Trophoblast cell (in vitro differentiated cells and primary cell): ENCODE measurements around the gene CPOX.

ENCODE experiments used
- DNase-seq, 2 donors: peaks; one replicate each; pipeline ENCODE4 v3.0.0-alpha.2; 2016
- H2AFZ ChIP-seq: 2 replicates; pipeline ENCODE4 v1.6.1; 2013; ENCODE audit warnings: low read length, moderate library complexity, mild to moderate bottlenecking; ENCODE audit not compliant: insufficient read depth, poor library complexity
- H2AK5ac ChIP-seq: 2 replicates; pipeline ENCODE4 v1.6.1; 2013; ENCODE audit warnings: mild to moderate bottlenecking, low read length
- H2BK120ac ChIP-seq: 2 replicates; pipeline ENCODE4 v1.6.1; 2013; ENCODE audit warnings: low read length, mild to moderate bottlenecking, moderate library complexity; ENCODE audit not compliant: insufficient read depth, poor library complexity
- H2BK12ac ChIP-seq: 2 replicates; pipeline ENCODE4 v1.6.1; 2013; ENCODE audit warnings: mild to moderate bottlenecking, low read length, moderate library complexity
- H2BK5ac ChIP-seq: 2 replicates; pipeline ENCODE4 v1.6.1; 2013; ENCODE audit warnings: low read length, low read depth, moderate library complexity, mild to moderate bottlenecking; ENCODE audit not compliant: poor library complexity
- H3K14ac ChIP-seq: 2 replicates; pipeline ENCODE4 v1.6.1; 2013; ENCODE audit warnings: mild to moderate bottlenecking, low read length
- H3K18ac ChIP-seq: 2 replicates; pipeline ENCODE4 v1.6.1; 2013; ENCODE audit warnings: mild to moderate bottlenecking, low read length
- H3K23ac ChIP-seq: 2 replicates; pipeline ENCODE4 v1.6.1; 2013; ENCODE audit warnings: low read length
- H3K27ac ChIP-seq: 2 replicates; pipeline ENCODE4 v1.5.1; 2013; ENCODE audit warnings: low read depth, mild to moderate bottlenecking, inconsistent platforms, low read length, moderate library complexity
- H3K27me3 ChIP-seq: 2 replicates; pipeline ENCODE4 v1.6.1; 2013; ENCODE audit warnings: inconsistent platforms, mild to moderate bottlenecking, low read length, moderate library complexity; ENCODE audit not compliant: insufficient read depth
- H3K36me3 ChIP-seq, 2 experiments: 1 replicate in 1 of 2; 2 replicates in 1 of 2; pipeline ENCODE4 v1.6.1; 2013; ENCODE audit warnings: low read length in 2 of 2, mild to moderate bottlenecking in 2 of 2, moderate library complexity in 1 of 2; ENCODE audit not compliant: insufficient read depth in 2 of 2, control insufficient read depth in 1 of 2
- H3K4ac ChIP-seq: 2 replicates; pipeline ENCODE4 v1.6.1; 2013; ENCODE audit warnings: low read depth, mild to moderate bottlenecking, low read length, moderate library complexity
- H3K4me1 ChIP-seq, 2 experiments: 1 replicate in 1 of 2; 2 replicates in 1 of 2; pipeline ENCODE4 v1.6.1; 2013; ENCODE audit warnings: low read length in 2 of 2, mild to moderate bottlenecking in 2 of 2, moderate library complexity in 1 of 2; ENCODE audit not compliant: insufficient read depth in 2 of 2, control insufficient read depth in 1 of 2
- H3K4me2 ChIP-seq: 2 replicates; pipeline ENCODE4 v1.6.1; 2013; ENCODE audit warnings: inconsistent platforms, mild to moderate bottlenecking, low read length, moderate library complexity
- H3K4me3 ChIP-seq: 2 replicates; pipeline ENCODE4 v1.5.1; 2013; ENCODE audit warnings: mild to moderate bottlenecking, low read depth, low read length, inconsistent platforms
- H3K79me1 ChIP-seq: one replicate; pipeline ENCODE4 v1.6.1; 2013; ENCODE audit warnings: low read length
- H3K79me2 ChIP-seq: 2 replicates; pipeline ENCODE4 v1.6.1; 2013; ENCODE audit warnings: low read length, mild to moderate bottlenecking; ENCODE audit not compliant: control insufficient read depth, insufficient read depth, poor library complexity
- H3K9ac ChIP-seq: 2 replicates; pipeline ENCODE4 v1.6.1; 2013; ENCODE audit warnings: mild to moderate bottlenecking, low read length
- H3K9me3 ChIP-seq: 2 replicates; pipeline ENCODE4 v1.6.1; 2013; ENCODE audit warnings: low read depth, mild to moderate bottlenecking, control low read depth, inconsistent platforms, low read length; ENCODE audit not compliant: insufficient read depth
- H4K12ac ChIP-seq: 2 replicates; pipeline ENCODE4 v1.6.1; 2013; ENCODE audit warnings: low read depth, mild to moderate bottlenecking, low read length, moderate library complexity
- H4K8ac ChIP-seq: 2 replicates; pipeline ENCODE4 v1.6.1; 2013; ENCODE audit warnings: low read depth, mild to moderate bottlenecking, low read length, moderate library complexity
- H4K91ac ChIP-seq: one replicate; pipeline ENCODE4 v1.6.1; 2013; ENCODE audit warnings: low read depth, mild to moderate bottlenecking, low read length, moderate library complexity
- WGBS: extraction: QIAGEN DNeasy Blood & Tissue Kit; methylation state at CpG from one replicate; pipeline ENCODE4 v1.1.7; 2013; ENCODE audit warnings: missing lambda C conversion rate; ENCODE audit not compliant: insufficient read length, insufficient coverage; ENCODE audit errors: extremely low coverage; 5-methylcytosine and 5-hydroxymethylcytosine counted together

The CPOX gene

DNA sequence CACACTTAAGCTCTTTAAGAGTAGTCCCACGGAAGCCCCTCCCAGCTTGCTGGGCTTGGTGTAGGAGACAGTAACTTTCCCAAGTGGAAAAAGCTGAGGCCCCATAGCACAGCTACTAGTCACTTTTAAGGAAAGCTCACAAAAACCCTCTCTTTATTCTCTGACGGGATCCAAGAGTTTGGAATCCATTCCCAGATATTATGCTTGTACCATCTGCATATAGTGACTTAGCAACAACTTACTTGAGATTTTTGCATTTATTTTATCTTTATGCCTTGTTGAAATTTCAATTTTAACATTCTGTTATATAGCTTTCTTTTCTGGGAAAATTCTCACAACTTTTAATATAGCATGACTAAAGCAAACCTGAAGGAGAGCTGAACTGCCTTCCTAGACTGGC is 42.2 kb downstream of the CPOX start:
- H4K91ac ChIP-seq = no peak overlapping the region
- DNase-seq = no peak
- H3K27me3 ChIP-seq = no peaks in the 10 kb centered on the region
- H3K27ac ChIP-seq = no peak overlapping the region
- H3K79me1 ChIP-seq = no peaks in the 10 kb centered on the region
- H3K4me1 ChIP-seq = no peaks in the 10 kb centered on the region
- no peaks in the 10 kb centered on the region for H3K9me3 ChIP-seq
- no peak overlapping the region for H3K23ac ChIP-seq
- no peak overlapping the region for H2BK5ac ChIP-seq
- no peak overlapping the region for H3K4ac ChIP-seq
- WGBS = no CpG with 5 or more reads among the region's 2 CpGs
- no peak overlapping the region for H3K4me3 ChIP-seq
- H2AFZ ChIP-seq = no peak overlapping the region
- no peaks in the 10 kb centered on the region for H3K36me3 ChIP-seq
- no peak overlapping the region for H2AK5ac ChIP-seq
- H4K12ac ChIP-seq = no peak overlapping the region
- no peak overlapping the region for H2BK12ac ChIP-seq
- no peak overlapping the region for H3K18ac ChIP-seq
- H3K79me2 ChIP-seq = no peaks in the 10 kb centered on the region
- H3K9ac ChIP-seq = no peak overlapping the region
- no peak overlapping the region for H3K4me2 ChIP-seq
- H3K14ac ChIP-seq = no peak overlapping the region
- H4K8ac ChIP-seq = no peak overlapping the region
- H2BK120ac ChIP-seq = no peak overlapping the region

DNA sequence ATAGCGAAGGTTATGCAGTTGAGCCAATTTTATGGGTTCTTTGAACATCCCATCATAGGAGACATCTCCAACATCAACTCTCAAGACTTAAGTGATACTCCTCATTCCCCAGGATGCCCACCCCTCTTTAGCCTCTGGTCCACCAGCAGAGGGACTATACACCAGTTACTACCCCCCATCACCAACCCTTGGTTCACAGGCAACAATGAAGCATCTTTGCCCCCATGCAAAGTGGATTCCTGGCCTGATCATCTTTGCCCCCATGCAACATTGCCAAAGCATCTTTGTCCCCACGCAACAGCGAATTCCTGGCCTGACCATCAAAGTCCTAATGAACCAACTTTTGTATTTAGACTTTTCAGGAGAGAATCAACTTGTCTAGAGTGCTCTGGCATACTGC is 42.6 kb downstream of the CPOX start:
- H2BK120ac ChIP-seq = no peak overlapping the region
- H3K9me3 ChIP-seq = no peaks in the 10 kb centered on the region
- H4K12ac ChIP-seq = no peak overlapping the region
- no peak overlapping the region for H3K23ac ChIP-seq
- no peak overlapping the region for H3K14ac ChIP-seq
- DNase-seq = no peak
- no peak overlapping the region for H3K9ac ChIP-seq
- no peak overlapping the region for H2BK12ac ChIP-seq
- no peak overlapping the region for H2AK5ac ChIP-seq
- no peak overlapping the region for H4K91ac ChIP-seq
- no peaks in the 10 kb centered on the region for H3K27me3 ChIP-seq
- no peak overlapping the region for H4K8ac ChIP-seq
- no peak overlapping the region for H2BK5ac ChIP-seq
- no peaks in the 10 kb centered on the region for H3K79me1 ChIP-seq
- no peak overlapping the region for H3K4me2 ChIP-seq
- H3K18ac ChIP-seq = no peak overlapping the region
- no peaks in the 10 kb centered on the region for H3K79me2 ChIP-seq
- no peak overlapping the region for H3K27ac ChIP-seq
- no peak overlapping the region for H2AFZ ChIP-seq
- no peaks in the 10 kb centered on the region for H3K4me1 ChIP-seq
- H3K4me3 ChIP-seq = no peak overlapping the region
- no CpG with 5 or more reads among the region's 3 CpGs for WGBS
- H3K4ac ChIP-seq = no peak overlapping the region
- H3K36me3 ChIP-seq = no peaks in the 10 kb centered on the region

DNA sequence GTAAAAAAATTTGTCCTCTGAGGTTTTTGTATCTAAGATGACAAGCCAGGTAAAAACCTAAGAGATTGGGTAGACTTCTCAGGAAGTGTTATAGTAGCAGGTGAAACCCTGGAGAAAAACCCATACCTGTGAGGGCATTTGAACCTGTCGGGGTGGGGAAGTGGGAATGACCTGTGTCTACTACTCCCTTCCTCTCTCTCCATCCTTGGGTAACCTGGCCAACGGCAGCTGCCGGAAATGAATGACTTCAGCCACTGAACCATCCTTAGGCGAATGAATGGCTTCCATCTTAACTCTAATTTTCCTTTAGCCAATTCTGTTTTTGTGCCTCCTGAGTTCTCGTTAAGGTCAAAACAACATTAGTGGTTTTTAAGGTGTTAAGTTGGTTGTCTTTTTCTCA is 44.9 kb downstream of the CPOX start:
- DNase-seq = no peak
- H3K79me2 ChIP-seq = no peaks in the 10 kb centered on the region
- H3K9me3 ChIP-seq = no peaks in the 10 kb centered on the region
- no peak overlapping the region for H2AK5ac ChIP-seq
- no peak overlapping the region for H3K4ac ChIP-seq
- no peak overlapping the region for H2BK120ac ChIP-seq
- no peak overlapping the region for H3K4me3 ChIP-seq
- H2AFZ ChIP-seq = no peak overlapping the region
- H2BK5ac ChIP-seq = no peak overlapping the region
- H3K18ac ChIP-seq = no peak overlapping the region
- H3K79me1 ChIP-seq = no peaks in the 10 kb centered on the region
- no peak overlapping the region for H3K27ac ChIP-seq
- no peak overlapping the region for H4K12ac ChIP-seq
- no peak overlapping the region for H3K4me2 ChIP-seq
- H3K9ac ChIP-seq = no peak overlapping the region
- H4K8ac ChIP-seq = no peak overlapping the region
- no peak overlapping the region for H4K91ac ChIP-seq
- H3K14ac ChIP-seq = no peak overlapping the region
- no peaks in the 10 kb centered on the region for H3K4me1 ChIP-seq
- no CpG with 5 or more reads among the region's 5 CpGs for WGBS
- H3K36me3 ChIP-seq = no peaks in the 10 kb centered on the region
- no peak overlapping the region for H3K23ac ChIP-seq
- H2BK12ac ChIP-seq = no peak overlapping the region
- no peaks in the 10 kb centered on the region for H3K27me3 ChIP-seq

DNA sequence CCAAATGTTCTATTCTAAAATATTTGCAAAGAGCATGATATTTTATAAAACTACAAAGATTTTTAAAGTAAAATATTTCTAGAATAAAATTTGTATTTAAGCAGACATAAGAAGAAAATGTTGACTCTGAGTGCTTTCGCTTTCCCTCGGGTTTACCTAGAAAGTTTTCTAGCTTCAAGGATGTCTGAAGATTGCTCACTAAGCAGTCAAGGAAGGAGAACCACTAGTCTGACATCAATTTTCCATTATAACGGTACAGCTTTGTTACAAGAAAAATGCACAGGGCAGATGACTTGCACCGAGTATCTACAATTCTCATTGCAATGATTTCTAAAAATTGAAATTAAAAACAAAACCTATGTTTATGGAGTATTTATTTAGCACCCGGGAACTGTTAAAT is 47.5 kb downstream of the CPOX start:
- no peak overlapping the region for H2AFZ ChIP-seq
- H3K4me2 ChIP-seq = no peak overlapping the region
- H3K9ac ChIP-seq = no peak overlapping the region
- no peak overlapping the region for H3K4me3 ChIP-seq
- H4K12ac ChIP-seq = no peak overlapping the region
- no CpG with 5 or more reads among the region's 5 CpGs for WGBS
- H4K8ac ChIP-seq = no peak overlapping the region
- no peak overlapping the region for H2BK5ac ChIP-seq
- no peak overlapping the region for H4K91ac ChIP-seq
- H2BK12ac ChIP-seq = no peak overlapping the region
- H3K4ac ChIP-seq = no peak overlapping the region
- no peaks in the 10 kb centered on the region for H3K9me3 ChIP-seq
- H3K79me1 ChIP-seq = no peaks in the 10 kb centered on the region
- no peak overlapping the region for H2AK5ac ChIP-seq
- no peak overlapping the region for H3K23ac ChIP-seq
- no peak overlapping the region for H3K18ac ChIP-seq
- H3K4me1 ChIP-seq = no peaks in the 10 kb centered on the region
- DNase-seq = no peak
- H3K14ac ChIP-seq = no peak overlapping the region
- H3K27me3 ChIP-seq = no peaks in the 10 kb centered on the region
- no peak overlapping the region for H3K27ac ChIP-seq
- no peaks in the 10 kb centered on the region for H3K36me3 ChIP-seq
- H3K79me2 ChIP-seq = no peaks in the 10 kb centered on the region
- no peak overlapping the region for H2BK120ac ChIP-seq
